Measurements from ENCODE around the gene TBC1D19.
"Not testable (repeated sequence)": the region's sequence is repeated elsewhere in the genome, so short reads cannot be mapped to it uniquely, and the experiment has no call there.

Gene TBC1D19

GRCh38 chr4:26601204-26601603, 17.3 kb downstream of the TBC1D19 start:
- no peak for DNase-seq

DNA sequence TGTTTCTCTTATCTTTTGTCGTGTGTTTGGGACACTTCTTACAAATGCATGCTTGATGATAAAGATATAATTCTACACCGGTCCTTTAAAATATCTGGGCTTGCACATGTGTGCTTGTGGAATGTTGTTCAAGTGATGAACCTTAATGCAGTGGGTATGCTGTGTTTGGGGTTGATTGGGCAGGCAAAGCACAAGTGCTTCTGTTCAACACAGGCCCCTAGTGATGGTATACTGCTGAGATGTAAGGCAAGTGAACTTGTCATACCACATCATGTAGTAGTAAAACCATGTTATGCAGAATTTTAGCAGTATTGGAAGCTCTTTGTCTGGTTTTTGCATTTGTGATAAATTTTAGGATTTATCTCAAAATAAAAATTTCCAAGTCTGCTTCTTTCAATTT, 23.9 kb downstream of the TBC1D19 start:
- no peak for DNase-seq

DNA sequence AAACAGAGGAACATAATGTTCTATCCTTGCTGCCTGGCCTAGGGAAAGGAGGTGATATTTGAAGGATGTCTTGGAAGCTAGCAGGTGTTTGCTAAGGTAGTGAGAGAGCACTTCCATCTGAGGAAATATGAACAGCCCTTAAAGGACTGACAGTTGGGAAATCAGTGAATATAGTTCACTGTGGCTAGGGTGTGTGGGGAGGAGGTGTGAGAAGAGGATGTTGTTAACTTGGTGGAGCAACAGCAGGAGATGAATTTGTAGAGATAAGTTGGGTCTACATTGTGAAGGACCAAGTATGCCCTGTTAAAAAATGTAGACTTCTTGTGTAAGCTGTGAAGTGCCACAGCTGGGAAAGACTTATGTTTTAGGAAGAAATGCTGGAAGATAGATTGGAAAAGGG, 25.5 kb downstream of the TBC1D19 start:
- DNase-seq = no peak

GRCh38 chr4:26609868-26610267, 26.0 kb downstream of the TBC1D19 start:
- DNase-seq = no peak

GRCh38 chr4:26611372-26611771, 27.5 kb downstream of the TBC1D19 start:
- no peak for DNase-seq

DNA sequence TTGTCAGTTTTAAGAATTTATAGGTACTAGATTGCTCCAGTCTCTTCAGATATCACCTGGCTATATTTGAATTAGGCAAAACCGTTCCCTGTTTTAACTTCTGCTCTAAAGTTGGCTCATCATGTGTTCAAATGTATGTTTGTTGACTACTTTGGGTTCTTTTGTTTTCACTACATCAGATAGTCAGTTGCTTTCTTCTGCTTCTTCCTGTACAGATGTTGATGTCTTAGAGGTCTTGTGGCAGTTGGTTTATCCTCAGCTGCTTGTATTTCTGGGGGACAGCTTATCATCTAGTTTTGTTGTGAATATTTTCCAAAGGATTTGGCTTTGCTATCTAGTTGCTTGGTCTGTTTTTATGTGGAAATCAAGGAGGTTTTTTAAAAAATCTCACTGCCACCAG, 28.0 kb downstream of the TBC1D19 start:
- DNase-seq = no peak

GRCh38 chr4:26613237-26613636, 29.4 kb downstream of the TBC1D19 start:
- no peak for DNase-seq

- no peak for DNase-seq
These were observed 29.9 kb downstream of the TBC1D19 start for GRCh38 chr4:26613735-26614134.

- DNase-seq = no peak
These were observed 35.9 kb downstream of the TBC1D19 start for GRCh38 chr4:26619784-26620183.

DNA sequence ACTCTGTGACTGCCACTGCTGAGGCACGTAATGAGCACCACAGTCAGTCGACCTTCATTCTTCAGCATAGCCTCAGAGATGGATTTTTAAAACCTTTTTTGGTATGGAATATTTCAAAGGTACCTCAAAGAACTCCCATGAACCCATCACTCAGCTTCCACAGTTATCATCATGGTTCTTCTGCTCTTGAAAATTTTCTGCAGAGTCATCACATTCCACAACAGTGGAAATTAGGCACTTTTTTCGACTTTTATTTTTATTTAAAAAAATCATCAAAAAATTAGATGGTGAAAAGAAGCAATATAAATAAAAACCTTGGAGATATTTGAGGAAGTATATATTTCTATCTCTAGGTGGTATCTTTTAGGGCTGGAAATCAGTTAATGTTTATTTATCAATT, 37.5 kb downstream of the TBC1D19 start:
- no peak for DNase-seq

DNA sequence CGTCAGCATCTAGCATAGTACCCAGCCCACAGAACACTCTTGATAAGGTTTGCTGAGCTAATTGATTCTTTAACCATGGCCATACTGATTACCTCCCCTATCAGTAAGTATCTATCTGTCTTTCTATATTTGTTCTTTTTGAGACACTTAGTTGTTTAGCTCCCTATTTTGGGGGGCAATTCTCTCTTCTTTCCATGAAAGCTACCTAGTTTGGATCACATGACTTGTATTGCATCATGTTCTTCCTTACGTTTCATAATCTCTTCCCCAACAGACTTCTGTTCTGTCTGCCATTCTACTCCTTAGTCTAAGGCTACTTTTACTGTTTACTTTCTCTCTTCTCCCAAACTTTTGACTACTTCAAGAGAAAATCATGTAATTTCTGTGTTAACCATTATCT, 39.0 kb downstream of the TBC1D19 start:
- DNase-seq = no peak

DNA sequence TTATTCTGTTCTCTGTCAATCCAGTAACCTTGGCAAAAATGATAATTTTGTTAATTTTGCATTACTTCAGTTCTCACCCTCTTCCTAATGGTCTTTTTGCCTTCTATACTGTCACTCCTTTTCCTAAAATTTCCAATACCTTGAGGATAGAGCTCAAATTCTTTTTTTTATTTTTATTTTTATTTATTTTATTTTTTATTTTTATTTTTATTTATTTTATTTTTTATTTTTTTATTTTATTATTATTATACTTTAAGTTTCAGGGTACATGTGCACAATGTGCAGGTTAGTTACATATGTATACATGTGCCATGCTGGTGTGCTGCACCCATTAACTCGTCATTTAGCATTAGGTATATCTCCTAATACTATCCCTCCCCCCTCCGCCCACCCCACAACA, 42.8 kb downstream of the TBC1D19 start:
- not testable (repeated sequence) for DNase-seq

DNA sequence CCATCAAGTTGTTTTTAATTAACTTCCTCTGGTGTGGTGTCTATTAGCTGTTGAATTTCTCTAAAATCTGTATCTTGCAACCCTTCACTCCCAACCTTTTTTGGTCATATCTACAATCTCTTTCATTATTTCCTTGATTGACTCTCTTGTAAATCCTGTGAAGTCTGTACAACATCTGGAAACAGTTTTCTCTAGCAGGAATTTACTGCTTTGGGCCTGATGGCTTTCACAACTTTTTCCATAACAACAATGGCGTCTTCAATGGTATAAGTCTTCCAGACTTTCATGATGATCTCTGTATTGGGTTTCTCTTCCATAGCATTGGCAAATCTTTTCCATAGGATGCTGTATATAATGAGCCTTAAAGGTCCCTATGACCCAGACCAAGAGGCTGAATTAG, 49.0 kb downstream of the TBC1D19 start:
- no peak for DNase-seq

DNA sequence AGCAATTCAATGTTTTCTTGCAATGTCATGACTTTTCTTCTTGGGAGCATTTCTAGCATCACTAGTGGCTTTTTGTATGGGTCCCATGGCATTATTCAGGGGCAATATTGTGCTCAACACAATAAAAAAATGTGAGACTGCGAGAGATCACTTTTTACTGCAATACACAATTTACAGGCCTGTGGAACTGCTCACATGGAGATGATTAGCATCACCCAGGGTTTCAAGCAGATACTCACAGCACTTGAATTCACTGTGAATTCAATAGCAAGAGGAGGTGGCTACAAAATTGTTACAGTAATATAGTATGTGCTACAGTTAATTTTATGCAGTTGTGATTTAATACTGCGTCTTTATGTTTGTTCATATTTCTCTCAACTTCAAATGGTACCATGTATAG, 50.4 kb downstream of the TBC1D19 start:
- DNase-seq = no peak

DNA sequence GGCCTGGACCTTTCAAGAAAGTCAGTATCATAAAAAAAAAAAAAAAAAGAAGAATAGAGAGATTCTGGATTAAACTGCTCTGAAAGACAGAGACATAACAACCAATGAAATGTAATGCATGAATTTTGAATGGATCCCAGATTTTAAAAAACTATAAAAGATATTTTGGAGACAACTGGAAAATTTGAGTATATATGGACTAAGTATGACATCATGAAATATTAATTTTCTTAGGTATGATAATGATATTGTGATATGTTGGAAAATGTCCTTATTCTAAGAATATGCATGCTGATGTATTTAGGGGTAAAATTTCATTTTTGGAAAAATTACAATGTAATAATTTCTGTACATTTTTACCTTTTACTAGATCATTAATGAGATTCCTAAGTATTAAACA, 52.6 kb downstream of the TBC1D19 start:
- DNase-seq = no peak

- DNase-seq = not testable (repeated sequence)
These were observed 56.8 kb downstream of the TBC1D19 start for GRCh38 chr4:26640639-26641038.

DNA sequence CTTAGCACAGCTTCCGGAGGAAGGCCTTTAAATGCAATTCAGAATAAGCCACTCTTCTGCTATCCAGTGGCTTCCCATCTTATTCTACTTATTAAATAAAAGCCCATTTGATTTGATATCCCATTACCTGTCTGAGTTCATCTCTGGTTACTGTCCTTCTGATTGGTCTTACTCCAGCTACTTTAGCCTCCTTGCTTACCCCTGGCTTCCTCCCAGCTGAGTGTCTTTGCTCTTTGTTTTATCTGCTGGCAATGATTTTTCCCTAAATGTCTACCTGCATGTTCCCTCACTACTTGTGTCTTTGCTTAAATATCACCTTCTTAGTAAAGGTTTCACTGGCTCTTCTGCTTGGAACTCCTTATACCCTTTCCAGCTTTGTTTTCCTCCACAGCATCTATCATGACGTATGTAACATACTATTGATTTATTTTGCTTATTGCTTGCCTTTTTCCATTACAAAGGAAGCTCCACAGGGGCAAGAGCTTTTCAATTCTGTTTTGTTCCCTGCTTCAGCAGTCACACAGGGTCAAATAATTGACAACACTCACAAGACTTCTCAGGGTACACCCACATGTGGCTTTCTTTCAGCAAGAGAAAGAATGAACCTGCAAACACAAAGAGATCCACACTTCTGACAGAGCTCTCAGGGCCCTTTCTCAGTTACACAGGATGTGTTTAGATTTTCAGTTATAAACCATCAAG, 63.8 kb downstream of the TBC1D19 start:
- no peak for DNase-seq

- no peak for DNase-seq
These were observed 64.4 kb downstream of the TBC1D19 start for GRCh38 chr4:26648260-26648659.

- no peak for DNase-seq
These were observed 76.4 kb downstream of the TBC1D19 start for GRCh38 chr4:26660261-26660660.

- no peak for DNase-seq
These were observed 80.0 kb downstream of the TBC1D19 start for GRCh38 chr4:26663888-26664287.

GRCh38 chr4:26670903-26671537, 87.1 kb downstream of the TBC1D19 start:
- no peak for DNase-seq

DNA sequence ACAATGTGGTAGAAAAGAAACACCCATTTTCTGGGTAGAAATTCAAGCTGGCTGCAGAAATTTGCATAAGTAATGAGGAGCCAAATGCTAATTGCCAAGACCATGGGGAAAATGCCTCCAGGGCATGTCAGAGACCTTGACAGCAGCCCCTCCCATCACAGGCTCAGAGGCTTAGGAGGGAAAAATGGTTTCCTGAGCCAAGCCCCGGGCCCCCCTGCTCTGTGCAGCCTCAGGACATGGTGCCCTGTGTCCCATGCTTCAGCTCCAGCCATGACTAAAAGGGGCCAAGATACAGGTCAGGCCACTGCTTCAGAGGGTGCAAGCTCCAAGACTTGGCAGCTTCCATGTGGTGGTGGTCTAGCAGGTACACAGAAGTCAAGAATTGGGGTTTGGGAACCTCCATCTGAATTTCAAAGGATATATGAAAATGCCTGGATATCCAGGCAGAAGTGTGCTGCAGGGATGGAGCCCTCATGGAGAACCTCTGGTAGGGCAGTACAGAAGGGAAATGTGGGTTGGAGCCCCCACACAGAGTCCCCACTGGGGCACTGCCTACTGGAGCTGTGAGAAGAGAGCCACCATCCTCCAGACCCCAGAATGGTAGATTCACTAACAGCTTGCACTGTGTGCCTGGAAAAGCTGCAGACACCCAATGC, 95.3 kb downstream of the TBC1D19 start:
- not testable (repeated sequence) for DNase-seq

GRCh38 chr4:26682436-26682835, 98.6 kb downstream of the TBC1D19 start:
- no peak for DNase-seq

DNA sequence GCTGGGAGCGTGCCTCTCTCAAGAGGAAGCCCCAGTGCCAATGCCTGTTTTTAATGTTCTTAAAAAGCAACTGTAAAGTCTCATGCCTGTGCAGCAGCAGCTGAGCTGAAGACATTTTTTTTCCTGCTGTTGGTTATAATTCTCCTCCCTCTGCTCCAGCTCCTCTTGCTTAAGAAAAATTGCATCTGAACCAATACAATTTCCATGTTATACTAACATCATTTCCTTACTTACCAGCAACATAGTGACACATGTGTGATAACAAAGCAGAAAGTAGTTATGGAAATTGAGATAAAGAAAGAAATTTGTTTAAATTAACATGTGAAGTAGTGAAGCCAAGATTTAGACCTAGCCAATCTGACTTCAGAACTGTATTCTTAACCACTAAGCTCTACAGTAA, 101.4 kb downstream of the TBC1D19 start:
- no peak for DNase-seq
